GM20000 (cell line): ENCODE data around the gene SMPD1.

ENCODE experiments used
- DNase-seq: peaks from one replicate; pipeline ENCODE4 v3.0.0; 2012; ENCODE audit warnings: low spot score
- CTCF ChIP-seq: IDR thresholded peaks from 2 replicates; pipeline ENCODE4 v1.5.1; 2012; ENCODE audit warnings: mild to moderate bottlenecking, control low read depth; ENCODE audit errors: extremely low read depth, missing control alignments

The SMPD1 gene

GRCh38 chr11:6354651-6355485 is 35.4 kb upstream of the SMPD1 start:
- no peak for DNase-seq

GRCh38 chr11:6356503-6357055 is 33.7 kb upstream of the SMPD1 start:
- DNase-seq = no peak
- TF ChIP-seq CTCF = no peak

More at GRCh38 chr11:6354651-6355485, 35.4 kb upstream of the SMPD1 start:
- TF ChIP-seq CTCF = no peak

- TF ChIP-seq CTCF = no peak
- DNase-seq = no peak
Measured at GRCh38 chr11:6357222-6357621, 33.1 kb upstream of the SMPD1 start.

GRCh38 chr11:6360183-6360582 is 30.1 kb upstream of the SMPD1 start:
- DNase-seq = no peak
- no peak for TF ChIP-seq CTCF

- no peak for DNase-seq
Measured at GRCh38 chr11:6362185-6362872, 27.9 kb upstream of the SMPD1 start.

GRCh38 chr11:6362873-6363678 is 27.2 kb upstream of the SMPD1 start:
- peak; percentile 74 for DNase-seq
- peak; percentile 94 for TF ChIP-seq CTCF

More at GRCh38 chr11:6362185-6362872, 27.9 kb upstream of the SMPD1 start:
- TF ChIP-seq CTCF = no peak
